Skeletal muscle satellite cell (primary cell): ENCODE measurements around the gene RTN4R.

Source experiments
- H3K27me3 ChIP-seq: 2 replicates; pipeline ENCODE4 v1.7.0; 2013; ENCODE audit warnings: low read length; ENCODE audit not compliant: control insufficient read depth, insufficient read depth
- H3K36me3 ChIP-seq: 2 replicates; pipeline ENCODE4 v1.7.0; 2013; ENCODE audit warnings: mild to moderate bottlenecking, control low read depth, low read length; ENCODE audit not compliant: insufficient read depth
- H3K4me1 ChIP-seq: 2 replicates; pipeline ENCODE4 v1.7.0; 2013; ENCODE audit warnings: low read length; ENCODE audit not compliant: control insufficient read depth, insufficient read depth
- H3K4me2 ChIP-seq: 2 replicates; pipeline ENCODE4 v1.7.0; 2013; ENCODE audit warnings: mild to moderate bottlenecking, low read length
- H3K4me3 ChIP-seq: 2 replicates; pipeline ENCODE4 v1.7.0; 2013; ENCODE audit warnings: low read length
- H3K9ac ChIP-seq: 2 replicates; pipeline ENCODE4 v1.7.0; 2013; ENCODE audit warnings: mild to moderate bottlenecking, low read depth, low read length, moderate library complexity
- H3K9me3 ChIP-seq: replicated peaks from 2 replicates; pipeline ENCODE4 v1.7.0; 2013; ENCODE audit warnings: mild to moderate bottlenecking, control low read depth, low read length

RTN4R gene

DNA sequence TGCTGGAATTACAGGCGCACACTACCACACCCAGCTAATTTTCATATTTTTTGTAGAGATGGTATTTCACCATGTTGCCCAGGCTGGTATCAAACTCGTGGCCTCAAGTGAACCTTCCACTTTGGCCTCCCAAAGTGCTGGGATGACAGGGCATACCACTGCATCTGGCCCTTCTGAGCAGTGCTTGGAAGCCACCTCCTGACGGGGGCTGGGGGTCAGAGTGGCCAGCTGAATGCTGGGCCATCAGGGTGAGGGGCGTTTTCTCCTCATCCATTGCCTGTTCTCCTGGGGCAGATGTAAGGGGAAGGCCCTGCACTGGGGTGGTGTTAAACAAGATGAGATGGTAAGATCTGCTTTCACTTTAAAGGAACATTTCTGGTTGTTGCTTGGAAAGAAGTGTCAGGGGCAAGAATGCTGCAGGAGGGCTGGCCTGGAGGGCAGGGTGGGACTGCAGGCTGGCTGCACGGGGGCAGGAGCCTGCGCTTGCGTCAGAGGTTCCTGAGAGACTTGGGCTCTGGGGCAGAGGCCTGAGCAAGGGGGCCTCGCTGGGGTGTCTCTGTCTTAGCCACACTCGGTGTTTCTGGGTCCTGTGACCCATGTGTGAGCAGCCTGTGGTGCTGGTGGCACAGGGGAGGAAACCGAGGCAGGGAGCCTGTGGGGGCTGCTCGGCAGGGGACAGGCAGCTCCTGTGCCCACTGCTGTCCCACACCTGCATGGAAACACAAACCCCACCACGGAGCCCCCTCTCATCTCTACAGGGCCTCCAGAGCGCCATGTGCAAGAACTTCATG, 34.5 kb upstream of the RTN4R start:
- Histone ChIP-seq H3K36me3 (no peaks in the 10 kb centered on the region), H3K4me2 (no peak overlapping the region), H3K9me3 (no peaks in the 10 kb centered on the region), H3K4me3 (no peak overlapping the region), H3K27me3 (peaks cover 30% of the 10 kb centered on the region), H3K9ac (no peak overlapping the region), H3K4me1 (no peaks in the 10 kb centered on the region)

DNA sequence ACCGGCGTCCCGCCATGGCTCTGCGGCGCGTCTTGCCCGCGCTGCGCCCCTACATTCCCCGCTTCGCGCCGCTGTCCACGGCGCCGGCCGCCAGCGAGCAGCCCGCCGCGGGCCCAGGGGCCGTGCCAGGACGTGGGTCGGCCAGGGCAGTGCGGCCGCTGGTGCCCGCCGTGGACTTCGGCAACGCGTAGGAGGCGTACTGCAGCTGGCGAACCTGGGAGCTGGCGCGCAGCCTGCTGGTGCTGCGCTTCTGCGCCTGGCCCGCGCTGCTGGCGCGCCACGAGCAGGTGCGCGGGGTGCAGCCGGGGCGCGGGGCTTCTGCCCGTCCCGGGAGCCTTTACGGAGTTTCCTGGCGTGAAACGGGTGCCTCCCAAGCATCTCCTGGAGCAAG, 31.6 kb upstream of the RTN4R start:
- no peak overlapping the region for H3K9ac ChIP-seq
- H3K4me1 ChIP-seq = no peaks in the 10 kb centered on the region
- H3K9me3 ChIP-seq = no peaks in the 10 kb centered on the region
- H3K36me3 ChIP-seq = no peaks in the 10 kb centered on the region
- H3K4me3 ChIP-seq = peak overlapping the region; percentile 66
- H3K4me2 ChIP-seq = peak overlapping the region; percentile 95
- peaks cover 55% of the 10 kb centered on the region for H3K27me3 ChIP-seq

DNA sequence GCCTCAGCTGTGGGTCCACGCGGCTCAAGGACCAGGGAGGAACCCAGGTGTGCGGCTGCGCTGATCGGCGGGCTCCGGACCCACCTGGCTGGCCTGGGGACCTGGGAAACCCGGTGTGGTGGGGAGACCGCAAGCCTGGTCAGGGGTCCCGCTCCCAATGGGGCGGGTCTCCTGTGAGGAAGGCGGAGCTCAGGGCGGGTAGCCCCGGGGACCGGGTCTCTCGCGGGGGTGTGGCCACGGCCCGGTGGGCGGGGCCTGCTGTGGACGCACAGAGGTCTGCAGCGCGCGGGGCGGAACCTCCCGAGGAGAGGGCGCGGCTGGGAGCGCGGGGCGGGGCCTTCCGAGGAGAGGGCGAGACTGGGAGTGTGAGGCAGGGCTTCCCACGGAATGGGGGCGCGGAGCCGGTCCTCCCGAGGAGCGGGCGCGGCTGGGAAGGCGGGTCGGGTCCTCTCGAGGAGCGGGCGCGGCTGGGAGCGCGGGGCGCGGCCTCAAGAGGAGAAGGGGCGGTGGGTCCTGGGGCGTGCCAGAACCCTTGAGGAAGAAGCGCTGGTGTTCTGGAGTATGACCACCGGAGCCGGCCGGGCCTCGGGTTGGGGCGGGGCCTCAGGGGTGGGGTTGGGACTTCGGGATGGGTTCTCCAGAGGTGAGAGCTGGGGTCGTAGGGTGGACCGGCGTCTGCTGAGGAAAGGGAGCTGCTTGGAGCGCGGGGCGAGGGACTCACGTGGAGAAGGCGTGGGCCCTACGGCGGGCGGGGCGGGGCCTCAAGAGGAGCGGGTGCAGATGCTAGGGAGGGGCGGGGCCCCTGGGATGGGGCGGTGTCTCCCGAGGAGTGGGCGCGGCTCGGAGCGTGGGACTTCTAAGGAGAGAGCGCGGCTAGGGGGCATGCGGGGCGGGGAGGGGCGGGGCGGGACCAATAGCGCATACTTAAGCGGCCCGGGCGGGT, 31.0 kb upstream of the RTN4R start:
- no peaks in the 10 kb centered on the region for H3K36me3 ChIP-seq
- H3K9ac ChIP-seq = no peak overlapping the region
- peak overlapping the region; percentile 95 for H3K4me2 ChIP-seq
- H3K4me1 ChIP-seq = no peaks in the 10 kb centered on the region
- no peaks in the 10 kb centered on the region for H3K9me3 ChIP-seq
- H3K4me3 ChIP-seq = peak overlapping the region; percentile 66
- peaks cover 55% of the 10 kb centered on the region for H3K27me3 ChIP-seq

DNA sequence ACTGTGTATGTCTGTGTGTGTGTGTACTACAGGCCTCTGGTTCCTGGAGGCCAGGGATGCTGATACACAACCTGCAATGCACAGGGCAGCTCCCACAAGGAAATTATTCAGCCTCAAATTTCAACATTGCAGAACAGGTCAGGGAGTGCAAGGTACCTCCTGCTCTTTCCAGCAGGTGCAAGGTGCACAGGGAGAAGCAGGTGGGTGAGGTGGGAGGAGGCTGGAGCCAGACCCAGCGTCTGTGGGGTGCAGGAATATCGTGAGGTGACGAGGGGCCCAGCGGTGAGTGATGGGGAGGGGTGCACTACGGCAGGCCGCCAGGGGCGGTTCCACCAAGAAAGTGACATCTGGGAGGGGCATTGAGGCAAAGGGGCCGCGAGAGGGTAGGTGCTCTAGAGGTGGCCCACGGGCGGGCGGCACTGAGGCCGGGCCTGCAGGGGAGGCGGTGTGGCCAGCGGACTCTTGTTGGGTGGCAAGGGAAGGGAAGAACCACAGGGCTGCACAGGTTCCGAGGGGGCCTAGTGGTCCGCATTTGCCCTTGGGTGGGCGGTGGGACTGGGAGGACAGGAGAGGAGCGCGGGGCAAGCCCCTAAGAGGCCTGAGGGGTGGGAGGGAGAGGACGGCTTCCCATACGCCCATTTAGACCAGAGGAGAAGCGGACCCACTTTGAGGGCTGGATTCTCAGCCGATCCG, 30.1 kb upstream of the RTN4R start:
- Histone ChIP-seq H3K9ac (no peak overlapping the region), H3K36me3 (no peaks in the 10 kb centered on the region), H3K27me3 (peaks cover 55% of the 10 kb centered on the region), H3K4me3 (no peak overlapping the region), H3K4me1 (no peaks in the 10 kb centered on the region), H3K4me2 (no peak overlapping the region), H3K9me3 (no peaks in the 10 kb centered on the region)

DNA sequence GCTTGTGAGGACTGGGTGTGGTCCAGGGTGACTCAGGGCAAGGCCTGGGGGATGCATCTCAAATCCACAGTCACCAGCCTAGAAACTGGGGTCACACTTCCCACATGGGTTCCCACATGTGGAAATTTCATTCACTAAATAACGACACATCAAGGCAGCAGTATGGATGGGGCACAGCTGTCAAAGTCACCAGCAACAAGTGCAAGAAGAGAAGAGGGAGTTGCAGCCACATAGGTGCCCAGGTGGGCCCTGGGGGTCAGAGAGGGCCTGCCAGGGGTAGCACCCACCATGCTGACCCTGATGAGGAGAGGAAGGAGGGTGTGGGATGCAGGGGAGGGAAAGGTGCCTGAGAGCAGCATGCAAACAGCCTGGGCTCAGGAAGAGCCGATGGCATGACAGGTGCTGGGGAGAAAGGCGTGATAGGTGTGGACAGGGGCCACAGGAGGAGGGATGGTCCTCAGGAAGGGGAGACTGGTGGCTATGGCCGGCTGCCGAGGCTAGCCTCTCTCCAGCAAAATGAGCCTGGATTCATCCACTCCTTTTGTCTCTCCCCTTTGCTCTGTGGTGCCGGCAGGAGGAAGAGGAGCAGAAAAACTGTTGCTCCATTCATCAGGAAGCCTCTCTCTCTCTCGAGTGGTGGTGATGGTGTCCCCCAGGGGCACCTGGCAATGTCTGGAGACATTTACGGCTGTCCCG, 29.4 kb upstream of the RTN4R start:
- Histone ChIP-seq H3K27me3 (peaks cover 62% of the 10 kb centered on the region), H3K9me3 (no peaks in the 10 kb centered on the region), H3K9ac (no peak overlapping the region), H3K4me2 (no peak overlapping the region), H3K4me3 (no peak overlapping the region), H3K4me1 (no peaks in the 10 kb centered on the region), H3K36me3 (no peaks in the 10 kb centered on the region)

DNA sequence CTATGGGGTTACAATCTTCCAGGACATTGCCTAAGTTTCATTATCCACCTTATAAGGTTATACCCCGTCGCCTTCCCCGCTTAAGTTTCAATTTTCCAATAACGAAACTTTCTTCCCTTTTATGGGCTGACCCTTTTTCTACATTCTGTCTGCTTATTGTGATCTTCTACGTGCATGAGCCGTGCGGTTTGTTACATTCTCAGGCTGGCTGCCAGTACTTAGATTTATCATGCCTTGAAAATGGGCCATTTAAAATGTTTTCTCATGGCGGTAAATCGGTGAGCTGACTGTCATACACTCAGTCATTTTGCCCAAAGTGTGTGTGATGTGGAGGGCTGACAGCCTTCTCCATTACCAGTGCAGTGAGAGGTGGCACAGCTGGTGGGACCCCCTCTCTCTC, 28.5 kb upstream of the RTN4R start:
- peaks cover 65% of the 10 kb centered on the region for H3K27me3 ChIP-seq
- no peaks in the 10 kb centered on the region for H3K36me3 ChIP-seq
- no peak overlapping the region for H3K4me2 ChIP-seq
- H3K9ac ChIP-seq = no peak overlapping the region
- no peaks in the 10 kb centered on the region for H3K9me3 ChIP-seq
- no peaks in the 10 kb centered on the region for H3K4me1 ChIP-seq
- no peak overlapping the region for H3K4me3 ChIP-seq

DNA sequence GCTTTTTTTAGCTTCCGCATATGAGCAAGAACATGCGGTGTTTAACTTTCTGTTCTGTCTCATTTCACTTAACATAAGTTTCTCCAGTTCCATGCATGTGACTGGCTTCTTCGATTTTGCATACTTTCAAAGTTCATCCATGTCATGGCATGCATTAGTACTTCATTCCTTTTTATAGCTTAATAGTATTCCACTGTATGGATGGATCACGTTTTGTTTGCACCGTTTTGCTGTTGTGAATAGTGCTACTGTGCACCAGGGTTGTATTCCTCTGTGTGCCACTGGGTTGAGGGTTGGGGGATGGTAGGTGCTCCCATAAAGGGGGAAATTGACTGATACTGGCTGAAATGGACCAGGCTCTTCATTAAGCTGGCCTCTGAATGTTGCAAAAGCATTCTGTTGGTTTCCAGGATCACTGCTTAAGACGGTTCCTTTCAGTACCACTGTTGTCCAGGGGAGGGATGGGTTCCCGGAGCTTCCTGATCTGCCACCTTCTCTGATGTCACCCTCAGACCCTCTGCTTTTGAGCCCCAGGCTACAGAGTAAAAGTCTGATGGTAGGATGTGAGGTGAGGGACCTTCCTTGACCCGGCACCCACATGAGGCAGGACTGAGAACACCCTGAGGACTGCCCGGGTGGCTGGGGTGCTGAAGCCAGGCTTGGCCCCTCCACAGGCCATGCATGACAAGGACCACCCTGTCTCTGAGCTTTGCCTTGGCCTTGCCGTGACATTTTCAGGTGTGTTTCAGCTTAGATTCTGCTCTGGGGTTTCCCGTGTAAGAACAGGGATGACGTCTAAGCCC, 27.3 kb upstream of the RTN4R start:
- Histone ChIP-seq H3K4me1 (no peaks in the 10 kb centered on the region), H3K9me3 (no peaks in the 10 kb centered on the region), H3K27me3 (peaks cover 69% of the 10 kb centered on the region)

DNA sequence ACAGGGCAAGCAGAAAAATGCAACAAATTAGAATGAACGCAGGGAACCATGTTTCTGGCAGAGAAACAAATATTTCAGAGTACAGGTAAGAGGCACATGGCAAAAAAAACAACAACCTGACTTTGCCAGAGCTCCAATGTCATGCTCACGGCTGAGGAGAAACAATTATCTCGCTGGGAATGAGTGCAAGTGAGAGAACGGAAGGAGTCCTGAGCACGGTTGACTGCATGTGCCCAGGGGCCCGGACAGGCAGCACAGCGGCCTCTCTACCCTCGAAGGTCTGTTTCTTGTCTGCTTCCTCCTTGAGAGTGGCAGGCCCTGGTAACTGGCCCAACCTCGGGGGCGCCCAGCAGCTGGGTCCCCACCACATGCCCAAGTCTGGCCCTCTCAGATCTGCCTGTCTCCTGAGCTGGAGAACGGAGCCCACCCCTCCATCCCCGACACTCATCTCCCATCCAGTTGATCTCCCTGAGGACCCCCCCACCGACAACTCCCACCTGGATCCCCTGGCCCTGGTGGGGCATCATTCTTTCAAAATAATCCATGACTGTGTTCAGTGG, 24.6 kb upstream of the RTN4R start:
- Histone ChIP-seq H3K9me3 (no peaks in the 10 kb centered on the region), H3K4me3 (no peak overlapping the region), H3K36me3 (no peaks in the 10 kb centered on the region), H3K9ac (no peak overlapping the region), H3K4me2 (no peak overlapping the region), H3K27me3 (peaks cover 65% of the 10 kb centered on the region), H3K4me1 (no peaks in the 10 kb centered on the region)

More for the DNA sequence above, 27.3 kb upstream of the RTN4R start:
- Histone ChIP-seq H3K9ac (no peak overlapping the region), H3K36me3 (no peaks in the 10 kb centered on the region), H3K4me3 (no peak overlapping the region), H3K4me2 (no peak overlapping the region)

DNA sequence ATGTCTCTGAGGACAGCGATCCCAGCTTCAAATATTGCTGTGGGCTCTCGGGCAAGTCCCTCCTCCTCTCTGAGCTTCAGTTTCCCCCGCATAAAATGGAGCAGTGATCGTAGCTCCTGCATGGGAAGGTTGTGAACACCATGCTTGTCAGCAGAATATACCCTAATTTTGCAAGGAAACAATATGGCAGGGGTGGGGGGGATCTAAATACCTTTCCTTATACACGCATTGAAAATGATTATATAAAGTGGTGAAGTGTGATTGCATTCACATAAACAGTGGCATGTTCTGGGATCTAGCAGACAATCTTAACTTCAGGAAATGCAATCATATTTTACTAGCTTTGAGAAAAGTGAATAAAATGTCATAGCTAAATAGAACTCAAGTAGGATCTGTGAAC, 24.0 kb upstream of the RTN4R start:
- no peak overlapping the region for H3K9ac ChIP-seq

DNA sequence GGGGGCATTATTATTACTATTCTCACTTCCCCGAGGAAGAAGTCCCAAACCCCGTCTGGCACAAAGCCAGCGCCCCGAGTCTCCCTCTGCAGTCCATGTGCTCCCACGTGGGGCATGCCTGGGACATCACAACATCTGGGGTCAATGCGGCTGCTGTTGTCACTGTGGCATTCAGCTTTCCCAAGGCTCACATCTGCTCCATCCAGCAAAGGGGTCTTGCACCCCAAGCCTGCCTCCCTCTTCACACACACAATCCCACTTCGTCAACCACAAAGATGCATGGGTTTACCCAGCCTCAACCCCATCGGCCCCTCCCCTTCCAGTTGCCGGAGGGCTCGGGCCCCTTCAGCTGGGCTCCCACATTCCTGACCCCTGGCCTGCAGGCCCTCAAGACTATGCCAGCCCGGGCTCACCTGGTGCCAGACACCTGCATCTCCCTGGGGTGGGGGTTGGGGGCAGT, 23.5 kb upstream of the RTN4R start:
- Histone ChIP-seq H3K27me3 (peaks cover 54% of the 10 kb centered on the region), H3K9me3 (no peaks in the 10 kb centered on the region), H3K4me3 (no peak overlapping the region), H3K36me3 (no peaks in the 10 kb centered on the region), H3K9ac (no peak overlapping the region), H3K4me1 (no peaks in the 10 kb centered on the region), H3K4me2 (no peak overlapping the region)

More for the DNA sequence above, 24.0 kb upstream of the RTN4R start:
- H3K4me1 ChIP-seq = no peaks in the 10 kb centered on the region
- no peaks in the 10 kb centered on the region for H3K36me3 ChIP-seq
- no peak overlapping the region for H3K4me3 ChIP-seq
- no peak overlapping the region for H3K4me2 ChIP-seq
- H3K9me3 ChIP-seq = no peaks in the 10 kb centered on the region
- H3K27me3 ChIP-seq = peaks cover 59% of the 10 kb centered on the region
